ENCODE measurements around the gene PPFIBP1.

- TF ChIP-seq CTCF (IDR thresholded peaks at IDR 0.05) = no peak
- no peak for TF ChIP-seq EZH2 (IDR thresholded peaks at IDR 0.05; ENCODE audit: borderline replicate concordance, insufficient read depth, low read depth, low read length, poor library complexity, severe bottlenecking)
Observed at GRCh38 chr12:27530157-27530922, 6.3 kb downstream of the PPFIBP1 start.
